GM19351 (cell line): ENCODE data around the gene NBEA.
"Not testable (repeated sequence)": the region's sequence is repeated elsewhere in the genome, so short reads cannot be mapped to it uniquely, and the experiment has no call there.

ENCODE experiments used
- ATAC-seq: cut with Tn5 transposase; IDR thresholded peaks from one replicate; pipeline ENCODE4 v1.9.1; 2021; ENCODE audit warnings: mild to moderate bottlenecking, moderate library complexity; ENCODE audit not compliant: unreplicated experiment

The NBEA gene

GRCh38 chr13:35378939-35379338, 436.9 kb downstream of the NBEA start:
- no peak for ATAC-seq

- ATAC-seq = no peak
These were observed 437.6 kb downstream of the NBEA start for GRCh38 chr13:35379663-35380062.

- no peak for ATAC-seq
These were observed 445.7 kb downstream of the NBEA start for GRCh38 chr13:35387682-35388250.

GRCh38 chr13:35388441-35389355, 446.6 kb downstream of the NBEA start:
- no peak for ATAC-seq

GRCh38 chr13:35389535-35389934, 447.5 kb downstream of the NBEA start:
- no peak for ATAC-seq

GRCh38 chr13:35392768-35393167, 450.7 kb downstream of the NBEA start:
- no peak for ATAC-seq

GRCh38 chr13:35393886-35394285, 451.8 kb downstream of the NBEA start:
- no peak for ATAC-seq

GRCh38 chr13:35408285-35408684, 466.2 kb downstream of the NBEA start:
- not testable (repeated sequence) for ATAC-seq

GRCh38 chr13:35411059-35411744, 469.1 kb downstream of the NBEA start:
- ATAC-seq = no peak

- no peak for ATAC-seq
These were observed 506.4 kb downstream of the NBEA start for GRCh38 chr13:35448465-35448864.

- ATAC-seq = no peak
These were observed 507.8 kb downstream of the NBEA start for GRCh38 chr13:35449821-35450220.

- no peak for ATAC-seq
These were observed 513.0 kb downstream of the NBEA start for GRCh38 chr13:35455022-35455421.

GRCh38 chr13:35457258-35457657, 515.2 kb downstream of the NBEA start:
- no peak for ATAC-seq

- no peak for ATAC-seq
These were observed 518.0 kb downstream of the NBEA start for GRCh38 chr13:35460061-35460460.

GRCh38 chr13:35465371-35465770, 523.3 kb downstream of the NBEA start:
- ATAC-seq = no peak

GRCh38 chr13:35468195-35468594, 526.1 kb downstream of the NBEA start:
- ATAC-seq = no peak

GRCh38 chr13:35469806-35470525, 527.9 kb downstream of the NBEA start:
- ATAC-seq = no peak

GRCh38 chr13:35470671-35471661, 528.9 kb downstream of the NBEA start:
- no peak for ATAC-seq

- ATAC-seq = no peak
These were observed 529.7 kb downstream of the NBEA start for GRCh38 chr13:35471706-35472322.
